ENCODE measurements around the gene RYR2. TPM values are rescaled to one million over a fixed set of nuclear protein-coding genes. Genes with fewer than 3 reads are reported as not detected.

RYR2 gene
- total RNA-seq, 3 donors from 2014 or later: 0.16 to 0.59 (median 0.33) TPM

- intact Hi-C loops (cut with DNase I; ENCODE audit: low total_unique reads): no loop called here
- Histone ChIP-seq H3K36me3 (no peaks in the 10 kb centered on the region), H3K27ac (no peak overlapping the region), H3K4me3 (no peak overlapping the region), H3K27me3 (no peaks in the 10 kb centered on the region), H3K9me3 (peaks cover 0 to 37% of the 10 kb centered on the region in 2 donors), H3K4me1 (no peaks in the 10 kb centered on the region)
- TF ChIP-seq CTCF (IDR thresholded peaks at IDR 0.05): no peak
- TF ChIP-seq POLR2A (IDR thresholded peaks at IDR 0.05): no peak
- no peak for TF ChIP-seq POLR2AphosphoS5 (IDR thresholded peaks at IDR 0.05)
- DNase-seq (ENCODE audit: low spot score in 2 of 2): no peak
Observed at GRCh38 chr1:237133921-237134320, 91.9 kb downstream of the RYR2 start.

- Histone ChIP-seq H3K27ac (no peak overlapping the region), H3K4me3 (no peak overlapping the region), H3K9me3 (peaks cover 0 to 27% of the 10 kb centered on the region in 2 donors), H3K27me3 (no peaks in the 10 kb centered on the region), H3K4me1 (no peaks in the 10 kb centered on the region), H3K36me3 (no peaks in the 10 kb centered on the region)
- intact Hi-C loops (cut with DNase I; ENCODE audit: low total_unique reads): no loop called here
- DNase-seq (ENCODE audit: low spot score in 2 of 2): no peak
- TF ChIP-seq POLR2AphosphoS5 (IDR thresholded peaks at IDR 0.05) (no peak), CTCF (IDR thresholded peaks at IDR 0.05) (no peak), POLR2A (IDR thresholded peaks at IDR 0.05) (no peak)
Observed at GRCh38 chr1:237134929-237135328, 92.9 kb downstream of the RYR2 start.

- no peak for DNase-seq (ENCODE audit: low spot score in 2 of 2)
- Histone ChIP-seq H3K36me3 (no peaks in the 10 kb centered on the region), H3K27me3 (no peaks in the 10 kb centered on the region), H3K9me3 (no peaks in the 10 kb centered on the region), H3K27ac (no peak overlapping the region), H3K4me1 (no peaks in the 10 kb centered on the region), H3K4me3 (no peak overlapping the region)
- intact Hi-C loops (cut with DNase I; ENCODE audit: low total_unique reads): no loop called here
- no peak for TF ChIP-seq POLR2A (IDR thresholded peaks at IDR 0.05)
- no peak for TF ChIP-seq CTCF (IDR thresholded peaks at IDR 0.05)
- no peak for TF ChIP-seq POLR2AphosphoS5 (IDR thresholded peaks at IDR 0.05)
Observed at GRCh38 chr1:237138551-237138950, 96.6 kb downstream of the RYR2 start.

- no peak for DNase-seq (ENCODE audit: low spot score in 2 of 2)
- Histone ChIP-seq H3K4me1 (no peaks in the 10 kb centered on the region), H3K36me3 (no peaks in the 10 kb centered on the region), H3K4me3 (no peak overlapping the region), H3K27ac (no peak overlapping the region), H3K27me3 (no peaks in the 10 kb centered on the region), H3K9me3 (no peaks in the 10 kb centered on the region)
- TF ChIP-seq POLR2AphosphoS5 (IDR thresholded peaks at IDR 0.05) (no peak), POLR2A (IDR thresholded peaks at IDR 0.05) (no peak), CTCF (IDR thresholded peaks at IDR 0.05) (no peak)
- intact Hi-C loops (cut with DNase I; ENCODE audit: low total_unique reads): no loop called here
Observed at GRCh38 chr1:237139732-237140131, 97.7 kb downstream of the RYR2 start.

- no peak for DNase-seq (ENCODE audit: low spot score in 2 of 2)
- Histone ChIP-seq H3K4me1 (no peaks in the 10 kb centered on the region), H3K27ac (no peak overlapping the region), H3K36me3 (no peaks in the 10 kb centered on the region), H3K27me3 (no peaks in the 10 kb centered on the region), H3K9me3 (no peaks in the 10 kb centered on the region), H3K4me3 (no peak overlapping the region)
- TF ChIP-seq POLR2AphosphoS5 (IDR thresholded peaks at IDR 0.05) (no peak), POLR2A (IDR thresholded peaks at IDR 0.05) (no peak), CTCF (IDR thresholded peaks at IDR 0.05) (no peak)
- intact Hi-C loops (cut with DNase I; ENCODE audit: low total_unique reads): no loop called here
Observed at GRCh38 chr1:237140986-237141385, 99.0 kb downstream of the RYR2 start.

All from breast epithelium (tissue), 4 donors.